Mesenchymal stem cell (in vitro differentiated cells and primary cell): ENCODE data around the gene IMPA2.

ENCODE experiments used
- DNase-seq: peaks from one replicate; pipeline ENCODE4 v3.0.0-alpha.2; 2013
- H2AFZ ChIP-seq: one replicate; pipeline ENCODE4 v1.6.1; 2013; ENCODE audit warnings: low read depth, mild to moderate bottlenecking, control low read depth, inconsistent platforms, low read length, moderate library complexity
- H2AK5ac ChIP-seq: 2 replicates; pipeline ENCODE4 v1.6.1; 2013; ENCODE audit warnings: low read length, moderate library complexity, mild to moderate bottlenecking, inconsistent platforms; ENCODE audit not compliant: severe bottlenecking
- H2BK120ac ChIP-seq: one replicate; pipeline ENCODE4 v1.6.1; 2013; ENCODE audit warnings: low read depth, mild to moderate bottlenecking, inconsistent platforms, low read length, moderate library complexity
- H2BK12ac ChIP-seq, 2 experiments: one replicate each; pipeline ENCODE4 v1.6.1; 2013; ENCODE audit warnings: inconsistent platforms in 2 of 2, low read length in 2 of 2, mild to moderate bottlenecking in 2 of 2, moderate library complexity in 2 of 2, control low read depth in 1 of 2
- H2BK15ac ChIP-seq: one replicate; pipeline ENCODE4 v1.6.1; 2013; ENCODE audit warnings: mild to moderate bottlenecking, low read depth, inconsistent platforms; ENCODE audit not compliant: poor library complexity, severe bottlenecking
- H2BK5ac ChIP-seq: 2 replicates; pipeline ENCODE4 v1.6.1; 2013; ENCODE audit warnings: low read depth, mild to moderate bottlenecking, low read length, control low read depth, inconsistent platforms; ENCODE audit not compliant: poor library complexity, severe bottlenecking
- H3K14ac ChIP-seq, 2 experiments: one replicate each; pipeline ENCODE4 v1.6.1; 2013; ENCODE audit warnings: inconsistent platforms in 2 of 2, low read length in 2 of 2, control low read depth in 1 of 2, mild to moderate bottlenecking in 1 of 2, moderate library complexity in 1 of 2
- H3K18ac ChIP-seq, 2 experiments: one replicate each; pipeline ENCODE4 v1.6.1; 2013; ENCODE audit warnings: inconsistent platforms in 2 of 2, low read length in 2 of 2, control low read depth in 1 of 2, low read depth in 1 of 2, mild to moderate bottlenecking in 1 of 2
- H3K23ac ChIP-seq, 2 experiments: one replicate each; pipeline ENCODE4 v1.6.1; 2013; ENCODE audit warnings: inconsistent platforms in 2 of 2, low read length in 2 of 2, mild to moderate bottlenecking in 2 of 2, moderate library complexity in 2 of 2, control low read depth in 1 of 2
- H3K27ac ChIP-seq: 2 replicates; pipeline ENCODE4 v1.5.1; 2013; ENCODE audit warnings: mild to moderate bottlenecking, moderate library complexity, low read length, control low read depth, inconsistent platforms; ENCODE audit not compliant: poor library complexity, severe bottlenecking
- H3K27me3 ChIP-seq, 2 experiments: 2 replicates each; pipeline versions ENCODE4 v1.6.1 to v1.7.0; 2013; ENCODE audit warnings: low read length in 2 of 2, mild to moderate bottlenecking in 2 of 2, moderate library complexity in 2 of 2, control low read depth in 1 of 2, inconsistent platforms in 1 of 2; ENCODE audit not compliant: control insufficient read depth in 1 of 2, insufficient read depth in 1 of 2
- H3K36me3 ChIP-seq, 2 experiments: 2 replicates each; pipeline versions ENCODE4 v1.6.1 to v1.7.0; 2013; ENCODE audit warnings: low read length in 2 of 2, control low read depth in 1 of 2, inconsistent platforms in 1 of 2, low read depth in 1 of 2, mild to moderate bottlenecking in 1 of 2; ENCODE audit not compliant: insufficient read depth in 2 of 2, control insufficient read depth in 1 of 2
- H3K4ac ChIP-seq, 2 experiments: one replicate each; pipeline ENCODE4 v1.6.1; 2013; ENCODE audit warnings: inconsistent platforms in 2 of 2, low read length in 2 of 2, mild to moderate bottlenecking in 2 of 2, moderate library complexity in 2 of 2, control low read depth in 1 of 2, low read depth in 1 of 2
- H3K4me1 ChIP-seq: 2 replicates; pipeline ENCODE4 v1.6.1; 2013; ENCODE audit warnings: low read depth, low read length, control low read depth; ENCODE audit not compliant: control insufficient read depth, insufficient read depth
- H3K4me2 ChIP-seq: 2 replicates; pipeline ENCODE4 v1.6.1; 2013; ENCODE audit warnings: low read length, mild to moderate bottlenecking, inconsistent platforms; ENCODE audit not compliant: poor library complexity, severe bottlenecking
- H3K4me3 ChIP-seq, 2 experiments: 2 replicates each; pipeline versions ENCODE4 v1.5.1 to v1.7.0; 2013; ENCODE audit warnings: low read length in 2 of 2, mild to moderate bottlenecking in 2 of 2, control low read depth in 1 of 2, low read depth in 1 of 2; ENCODE audit not compliant: insufficient read depth in 1 of 2
- H3K79me1 ChIP-seq: replicated peaks from 2 replicates; pipeline ENCODE4 v1.6.1; 2013; ENCODE audit warnings: mild to moderate bottlenecking, control low read depth, low read length, inconsistent platforms; ENCODE audit not compliant: poor library complexity, severe bottlenecking
- H3K9ac ChIP-seq: 2 replicates; pipeline ENCODE4 v1.7.0; 2013; ENCODE audit warnings: mild to moderate bottlenecking, low read length, moderate library complexity
- H3K9me3 ChIP-seq: 2 replicates; pipeline ENCODE4 v1.7.0; 2013; ENCODE audit warnings: mild to moderate bottlenecking, low read length; ENCODE audit not compliant: control insufficient read depth
- H4K8ac ChIP-seq: one replicate; pipeline ENCODE4 v1.6.1; 2013; ENCODE audit warnings: inconsistent platforms, mild to moderate bottlenecking, low read length, moderate library complexity
- H4K91ac ChIP-seq: one replicate; pipeline ENCODE4 v1.6.1; 2013; ENCODE audit warnings: mild to moderate bottlenecking, low read length, inconsistent platforms
- WGBS: methylation state at CpG from one replicate; pipeline ENCODE4 v1.1.7; 2013; ENCODE audit warnings: mixed read lengths; 5-methylcytosine and 5-hydroxymethylcytosine counted together

Gene IMPA2

GRCh38 chr18:11996907-11997306, 15.6 kb downstream of the IMPA2 start:
- Histone ChIP-seq H3K4me2 (no peak overlapping the region), H2BK120ac (no peak overlapping the region), H3K27me3 (no peaks in the 10 kb centered on the region), H3K9ac (no peak overlapping the region), H3K4ac (no peak overlapping the region), H3K14ac (peak overlapping the region in 1 of 2 experiments; percentile 68), H3K79me1 (peaks cover 26% of the 10 kb centered on the region), H3K23ac (peak overlapping the region in 1 of 2 experiments; percentile 15), H2BK15ac (no peak overlapping the region), H4K8ac (no peak overlapping the region), H2BK12ac (peak overlapping the region in 1 of 2 experiments; percentile 85), H3K27ac (peak overlapping the region; percentile 73), H3K4me3 (no peak overlapping the region), H3K4me1 (peaks cover 40% of the 10 kb centered on the region), H3K9me3 (no peaks in the 10 kb centered on the region), H2AK5ac (peak overlapping the region; percentile 92), H2AFZ (peak overlapping the region; percentile 32), H2BK5ac (no peak overlapping the region), H3K18ac (no peak overlapping the region), H4K91ac (no peak overlapping the region), H3K36me3 (peaks cover 25 to 27% of the 10 kb centered on the region in 2 experiments)
- no peak for DNase-seq
- 84% methylated on average over 4 of the region's 4 CpGs for WGBS

GRCh38 chr18:11997466-11997865, 16.2 kb downstream of the IMPA2 start:
- Histone ChIP-seq H3K9ac (peak overlapping the region; percentile 48), H3K79me1 (peaks cover 26% of the 10 kb centered on the region), H3K27ac (no peak overlapping the region), H3K4ac (no peak overlapping the region), H2BK12ac (no peak overlapping the region), H3K4me2 (no peak overlapping the region), H4K91ac (no peak overlapping the region), H2BK120ac (no peak overlapping the region), H2AFZ (no peak overlapping the region), H3K27me3 (no peaks in the 10 kb centered on the region), H2AK5ac (no peak overlapping the region), H2BK15ac (no peak overlapping the region), H3K23ac (no peak overlapping the region), H2BK5ac (no peak overlapping the region), H3K9me3 (no peaks in the 10 kb centered on the region), H3K14ac (no peak overlapping the region), H3K36me3 (peaks cover 25 to 27% of the 10 kb centered on the region in 2 experiments), H3K18ac (no peak overlapping the region), H3K4me3 (no peak overlapping the region), H4K8ac (no peak overlapping the region), H3K4me1 (peaks cover 36% of the 10 kb centered on the region)
- no peak for DNase-seq
- WGBS, result 89% methylated on average over 9 of the region's 9 CpGs

- H3K4me3 ChIP-seq, result no peak overlapping the region
These were observed 16.9 kb downstream of the IMPA2 start for GRCh38 chr18:11998193-11998592.

GRCh38 chr18:11999429-11999828, 18.1 kb downstream of the IMPA2 start:
- peaks cover 29% of the 10 kb centered on the region for H3K4me1 ChIP-seq
- no peak overlapping the region for H3K9ac ChIP-seq
- no peak overlapping the region for H4K91ac ChIP-seq
- 97% methylated on average over 7 of the region's 7 CpGs for WGBS
- no peak overlapping the region for H2BK15ac ChIP-seq
- H3K4ac ChIP-seq, result no peak overlapping the region
- no peak overlapping the region for H4K8ac ChIP-seq
- no peak overlapping the region for H3K14ac ChIP-seq
- H3K4me2 ChIP-seq, result no peak overlapping the region
- no peak overlapping the region for H2AK5ac ChIP-seq
- no peaks in the 10 kb centered on the region for H3K27me3 ChIP-seq
- H2BK120ac ChIP-seq, result no peak overlapping the region
- no peaks in the 10 kb centered on the region for H3K9me3 ChIP-seq
- H2AFZ ChIP-seq, result no peak overlapping the region
- H2BK12ac ChIP-seq, result no peak overlapping the region
- H3K18ac ChIP-seq, result no peak overlapping the region
- no peak overlapping the region for H3K23ac ChIP-seq
- no peak overlapping the region for H2BK5ac ChIP-seq
- peaks cover 29 to 32% of the 10 kb centered on the region in 2 experiments for H3K36me3 ChIP-seq
- no peak for DNase-seq
- peaks cover 32% of the 10 kb centered on the region for H3K79me1 ChIP-seq
- H3K4me3 ChIP-seq, result no peak overlapping the region
- no peak overlapping the region for H3K27ac ChIP-seq

More at GRCh38 chr18:11998193-11998592, 16.9 kb downstream of the IMPA2 start:
- no peak for DNase-seq
- Histone ChIP-seq H3K9me3 (no peaks in the 10 kb centered on the region), H2BK15ac (no peak overlapping the region), H3K18ac (no peak overlapping the region), H4K8ac (no peak overlapping the region), H2AFZ (no peak overlapping the region), H2BK120ac (no peak overlapping the region), H4K91ac (no peak overlapping the region), H2BK5ac (no peak overlapping the region), H3K27ac (no peak overlapping the region), H3K79me1 (peaks cover 27% of the 10 kb centered on the region), H3K23ac (no peak overlapping the region), H2AK5ac (no peak overlapping the region), H3K4ac (no peak overlapping the region), H3K9ac (peak overlapping the region; percentile 48), H3K4me2 (no peak overlapping the region), H2BK12ac (no peak overlapping the region), H3K14ac (no peak overlapping the region), H3K4me1 (peaks cover 36% of the 10 kb centered on the region), H3K27me3 (no peaks in the 10 kb centered on the region), H3K36me3 (peaks cover 26 to 27% of the 10 kb centered on the region in 2 experiments)
- 80% methylated on average over 4 of the region's 5 CpGs for WGBS
